WERI-Rb-1 (cell line): ENCODE data around the gene MYZAP.

Source experiments
- DNase-seq: peaks from one replicate; pipeline ENCODE4 v3.0.0-alpha.2; 2020
- H3K27ac ChIP-seq: fragments of 250-450 bp; sonication (Bioruptor Pico); 2 replicates; pipeline ENCODE4 v1.5.1; 2020; ENCODE audit warnings: mild to moderate bottlenecking, moderate library complexity
- H3K27me3 ChIP-seq: fragments of 250-450 bp; sonication (Bioruptor Pico); 2 replicates; pipeline ENCODE4 v1.5.1; 2021; ENCODE audit warnings: mild to moderate bottlenecking, low read depth, moderate library complexity; ENCODE audit not compliant: insufficient read depth, severe bottlenecking
- H3K36me3 ChIP-seq: fragments of 250-450 bp; sonication (Bioruptor Pico); 2 replicates; pipeline ENCODE4 v1.5.1; 2020; ENCODE audit warnings: mild to moderate bottlenecking, moderate library complexity
- H3K4me3 ChIP-seq: 2 replicates; pipeline ENCODE4 v1.5.1; 2011; ENCODE audit warnings: low read depth, mild to moderate bottlenecking, control low read depth, low read length
- H3K9me3 ChIP-seq: fragments of 250-450 bp; sonication (Bioruptor Pico); 2 replicates; pipeline ENCODE4 v1.5.1; 2021; ENCODE audit warnings: mild to moderate bottlenecking, moderate library complexity; ENCODE audit not compliant: severe bottlenecking
- TF ChIP-seq, protein P1 (sequence below): IDR thresholded peaks from 2 replicates; pipeline ENCODE4 v1.5.1; 2011; ENCODE audit warnings: low read depth, mild to moderate bottlenecking, control low read depth, inconsistent platforms, low read length

The MYZAP gene

DNA sequence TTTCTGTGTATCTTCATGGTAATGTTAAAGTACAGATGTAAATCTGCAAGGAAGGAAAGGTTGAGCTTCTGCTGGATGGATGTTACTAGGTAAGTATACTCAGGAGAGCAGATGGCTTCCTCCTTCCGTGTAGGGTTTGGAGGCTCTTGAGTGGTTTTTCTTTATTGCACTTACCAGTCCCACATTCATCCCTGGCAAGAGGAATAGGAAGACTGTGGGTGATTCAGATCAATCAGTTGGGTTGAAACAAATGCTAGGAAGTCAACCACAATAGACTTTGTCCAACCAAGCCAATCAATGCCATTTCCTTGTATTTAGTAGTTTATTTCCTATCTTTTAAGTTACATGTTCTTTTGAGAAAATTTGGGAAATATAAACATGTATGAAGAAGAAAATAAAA, 26.6 kb downstream of the MYZAP start:
- Histone ChIP-seq H3K9me3 (no peaks in the 10 kb centered on the region), H3K36me3 (no peaks in the 10 kb centered on the region), H3K27ac (no peak overlapping the region), H3K27me3 (no peaks in the 10 kb centered on the region), H3K4me3 (no peak overlapping the region)
- TF ChIP-seq, protein P1, sequence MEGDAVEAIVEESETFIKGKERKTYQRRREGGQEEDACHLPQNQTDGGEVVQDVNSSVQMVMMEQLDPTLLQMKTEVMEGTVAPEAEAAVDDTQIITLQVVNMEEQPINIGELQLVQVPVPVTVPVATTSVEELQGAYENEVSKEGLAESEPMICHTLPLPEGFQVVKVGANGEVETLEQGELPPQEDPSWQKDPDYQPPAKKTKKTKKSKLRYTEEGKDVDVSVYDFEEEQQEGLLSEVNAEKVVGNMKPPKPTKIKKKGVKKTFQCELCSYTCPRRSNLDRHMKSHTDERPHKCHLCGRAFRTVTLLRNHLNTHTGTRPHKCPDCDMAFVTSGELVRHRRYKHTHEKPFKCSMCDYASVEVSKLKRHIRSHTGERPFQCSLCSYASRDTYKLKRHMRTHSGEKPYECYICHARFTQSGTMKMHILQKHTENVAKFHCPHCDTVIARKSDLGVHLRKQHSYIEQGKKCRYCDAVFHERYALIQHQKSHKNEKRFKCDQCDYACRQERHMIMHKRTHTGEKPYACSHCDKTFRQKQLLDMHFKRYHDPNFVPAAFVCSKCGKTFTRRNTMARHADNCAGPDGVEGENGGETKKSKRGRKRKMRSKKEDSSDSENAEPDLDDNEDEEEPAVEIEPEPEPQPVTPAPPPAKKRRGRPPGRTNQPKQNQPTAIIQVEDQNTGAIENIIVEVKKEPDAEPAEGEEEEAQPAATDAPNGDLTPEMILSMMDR: no peak
- no peak for DNase-seq

DNA sequence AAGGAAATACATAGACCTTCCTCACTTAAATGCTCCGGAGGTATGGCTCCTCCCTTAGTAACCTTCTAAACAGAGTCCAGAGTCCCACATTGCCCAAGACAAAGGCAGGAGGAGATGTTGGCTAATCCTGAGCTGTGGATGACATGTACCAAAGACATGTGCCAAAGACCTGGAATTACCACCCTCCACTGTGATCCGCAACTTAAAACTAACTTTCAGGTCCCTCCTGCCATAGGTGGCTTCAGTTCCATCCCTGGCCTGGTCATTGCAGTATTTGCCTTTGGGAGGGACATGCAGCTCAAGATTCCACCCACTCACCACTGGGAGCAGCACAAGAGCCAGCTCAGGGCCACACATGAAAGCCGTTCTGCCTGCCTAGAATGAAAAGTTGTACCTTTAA, 28.0 kb downstream of the MYZAP start:
- DNase-seq: no peak
- no peak overlapping the region for H3K27ac ChIP-seq
- no peaks in the 10 kb centered on the region for H3K36me3 ChIP-seq
- no peaks in the 10 kb centered on the region for H3K9me3 ChIP-seq
- no peaks in the 10 kb centered on the region for H3K27me3 ChIP-seq
- TF ChIP-seq, protein P1: peak; percentile 26; the same call in 1 of the 2 replicates
- no peak overlapping the region for H3K4me3 ChIP-seq

DNA sequence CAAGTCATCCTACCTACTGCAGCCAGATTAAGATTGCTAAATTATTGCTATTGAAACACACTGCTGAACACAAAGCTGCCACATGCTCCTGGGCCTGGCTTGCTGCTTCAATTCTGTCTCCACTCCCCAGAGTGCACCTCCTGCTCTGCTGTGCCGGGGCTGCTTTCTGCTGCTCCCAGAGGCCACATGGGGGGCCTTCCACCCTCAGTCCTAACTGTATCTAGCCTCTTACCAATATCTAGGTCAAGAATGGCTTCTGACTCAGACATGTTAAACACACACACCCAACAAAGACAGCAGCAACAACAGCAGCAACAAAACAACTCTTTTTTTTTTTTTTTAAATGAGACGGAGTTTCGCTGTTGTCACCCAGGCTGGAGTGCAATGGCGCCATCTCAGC, 33.0 kb downstream of the MYZAP start:
- Histone ChIP-seq H3K27me3 (no peaks in the 10 kb centered on the region), H3K4me3 (no peak overlapping the region), H3K27ac (no peak overlapping the region), H3K9me3 (no peaks in the 10 kb centered on the region), H3K36me3 (no peaks in the 10 kb centered on the region)
- no peak for DNase-seq
- TF ChIP-seq, protein P1: no peak

DNA sequence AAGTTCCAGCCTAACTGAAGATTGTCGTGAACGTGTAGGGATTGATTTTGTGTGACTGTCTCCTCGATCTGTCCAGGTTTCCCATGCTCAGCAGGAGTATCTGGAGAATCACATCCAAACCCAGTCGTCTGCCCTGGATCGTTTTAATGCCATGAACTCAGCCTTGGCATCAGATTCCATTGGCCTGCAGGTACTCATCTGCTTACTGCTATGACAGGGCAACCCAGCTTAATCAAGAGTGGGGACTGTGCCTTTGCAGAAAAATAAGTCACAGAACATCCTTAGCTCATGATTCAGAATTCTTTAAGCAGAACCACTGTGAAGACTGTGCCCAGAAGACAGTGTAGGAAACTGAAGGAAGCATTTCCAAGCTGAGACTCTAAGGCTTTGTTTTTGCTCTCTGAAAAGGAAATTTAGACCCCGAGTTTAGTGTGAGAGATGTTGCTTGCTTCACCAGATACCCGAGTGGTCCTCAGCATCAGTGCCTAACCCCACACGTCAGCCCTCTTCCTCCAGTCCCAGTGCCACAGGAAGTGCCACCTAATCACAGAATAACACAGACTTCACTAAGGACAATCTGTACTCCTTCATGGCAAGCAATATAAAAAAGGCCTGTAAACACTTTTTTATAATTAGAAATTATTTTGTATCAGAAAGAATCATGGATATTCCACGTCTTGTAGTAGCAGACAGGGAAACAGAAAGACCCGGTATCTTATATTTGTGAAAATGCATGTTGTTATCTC, 34.2 kb downstream of the MYZAP start:
- TF ChIP-seq, protein P1: no peak
- Histone ChIP-seq H3K36me3 (no peaks in the 10 kb centered on the region), H3K9me3 (no peaks in the 10 kb centered on the region), H3K27me3 (no peaks in the 10 kb centered on the region), H3K4me3 (no peak overlapping the region), H3K27ac (no peak overlapping the region)
- DNase-seq: no peak

GRCh38 chr15:57626713-57627440, 35.2 kb downstream of the MYZAP start:
- DNase-seq: no peak
- Histone ChIP-seq H3K4me3 (no peak overlapping the region), H3K27me3 (no peaks in the 10 kb centered on the region), H3K9me3 (no peaks in the 10 kb centered on the region), H3K36me3 (no peaks in the 10 kb centered on the region), H3K27ac (no peak overlapping the region)
- TF ChIP-seq, protein P1: no peak
